HepG2 (cell line): ENCODE measurements around the gene NFKBIA. TPM values are rescaled to one million over a fixed set of nuclear protein-coding genes. Genes with fewer than 3 reads are reported as not detected.

ENCODE experiments used
- ATAD3A ChIP-seq: sonication (generic); formaldehyde crosslinking; IDR thresholded peaks from 2 replicates; pipeline ENCODE4 v1.4.0; 2020; ENCODE audit warnings: missing genetic modification reagents
- CREM ChIP-seq, 2 experiments: sonication (generic) in 1 of 2; formaldehyde crosslinking in 1 of 2; IDR thresholded peaks; 2 replicates each; pipeline versions ENCODE4 v1.4.0 to v1.6.1; 2016 to 2020; ENCODE audit warnings: antibody characterized with exemption in 1 of 2, mild to moderate bottlenecking in 1 of 2, missing genetic modification reagents in 1 of 2
- ELF1 ChIP-seq: sonication (generic); formaldehyde crosslinking; IDR thresholded peaks from 2 replicates; pipeline ENCODE4 v1.4.0; 2020; ENCODE audit warnings: missing genetic modification reagents
- EZH2 ChIP-seq: conservative IDR thresholded peaks from 2 replicates; pipeline ENCODE4 v1.6.1; 2012; ENCODE audit warnings: mild to moderate bottlenecking, low read depth, low read length, moderate library complexity
- HDAC6 ChIP-seq: fragments of 200-600 bp; sonication (generic); IDR thresholded peaks from 2 replicates; pipeline ENCODE4 v1.7.0; 2017; ENCODE audit warnings: mild to moderate bottlenecking, antibody characterized with exemption, low read length, low read depth
- HNRNPH1 ChIP-seq: fragments of 200-400 bp; formaldehyde crosslinking; optimal IDR thresholded peaks from 2 replicates; pipeline ENCODE3; 2017; ENCODE audit warnings: mild to moderate bottlenecking, low read depth, low read length
- KLF15 ChIP-seq: sonication (generic); formaldehyde crosslinking; IDR thresholded peaks from 2 replicates; pipeline ENCODE4 v1.8.1; 2023; ENCODE audit warnings: borderline replicate concordance, mild to moderate bottlenecking, inconsistent platforms, missing genetic modification reagents, mixed read lengths
- MAFF ChIP-seq: IDR thresholded peaks from 2 replicates; pipeline ENCODE4 v1.6.1; 2011; ENCODE audit warnings: low read depth, low read length, improper control_type of control experiment
- MEIS2 ChIP-seq: sonication (generic); formaldehyde crosslinking; IDR thresholded peaks from 2 replicates; pipeline ENCODE4 v1.9.0; 2021; ENCODE audit warnings: mild to moderate bottlenecking, missing genetic modification reagents
- NONO ChIP-seq, 2 experiments: fragments of 450-650 bp in 1 of 2; sonication (generic) in 1 of 2; formaldehyde crosslinking in 1 of 2; IDR thresholded peaks in 1 of 2; conservative IDR thresholded peaks in 1 of 2; 2 replicates each; pipeline versions ENCODE4 v1.6.1 to v1.8.0; 2017 to 2022; ENCODE audit warnings: mild to moderate bottlenecking in 1 of 2, missing genetic modification reagents in 1 of 2, moderate library complexity in 1 of 2
- NR1H2 ChIP-seq: sonication (generic); formaldehyde crosslinking; IDR thresholded peaks from 2 replicates; pipeline ENCODE4 v1.8.1; 2022; ENCODE audit warnings: low read depth, missing genetic modification reagents, borderline replicate concordance
- SIN3A ChIP-seq: IDR thresholded peaks from 2 replicates; pipeline ENCODE4 v1.6.1; 2011; ENCODE audit warnings: low read depth, mild to moderate bottlenecking, control low read depth, low read length, borderline replicate concordance
- SSRP1 ChIP-seq: IDR thresholded peaks from 2 replicates; pipeline ENCODE4 v1.6.1; 2016; ENCODE audit warnings: control low read depth
- SUZ12 ChIP-seq: fragments of 150-350 bp; IDR thresholded peaks from 2 replicates; pipeline ENCODE4 v1.6.1; 2014; ENCODE audit warnings: low read depth, low read length
- TARDBP ChIP-seq: sonication (generic); formaldehyde crosslinking; IDR thresholded peaks from 2 replicates; pipeline ENCODE4 v1.8.0; 2022; ENCODE audit warnings: mild to moderate bottlenecking, missing genetic modification reagents
- ZFP82 ChIP-seq: sonication (generic); formaldehyde crosslinking; IDR thresholded peaks from 2 replicates; pipeline ENCODE4 v1.5.1; 2020; ENCODE audit warnings: mild to moderate bottlenecking, missing genetic modification reagents, borderline replicate concordance
- ZMYM3 ChIP-seq: sonication (generic); formaldehyde crosslinking; IDR thresholded peaks from 2 replicates; pipeline ENCODE4 v1.5.1; 2020; ENCODE audit warnings: mild to moderate bottlenecking, missing genetic modification reagents
- ZNF75D ChIP-seq: sonication (generic); formaldehyde crosslinking; IDR thresholded peaks from 2 replicates; pipeline ENCODE4 v1.8.1; 2023; ENCODE audit warnings: missing genetic modification reagents, mild to moderate bottlenecking, borderline replicate concordance
- ZNF883 ChIP-seq: sonication (generic); formaldehyde crosslinking; IDR thresholded peaks from 2 replicates; pipeline ENCODE4 v1.5.1; 2020; ENCODE audit warnings: mild to moderate bottlenecking, missing genetic modification reagents; ENCODE audit errors: not compliant biosample characterization
- polyA plus RNA-seq, 8 experiments: library from polyadenylated mRNA; depleted of rRNA in 3 of 8; stranded (reverse) in 7 of 8; unstranded in 1 of 8; fragments of >200 nt; fragmentation: Illumina TruSeq in 4 of 8; extraction: Trizol in 4 of 8; gene quantifications; 2 replicates each; pipeline versions ENCODE4 v1.2.1 to v1.2.3, GENCODE V29; 2011 to 2016; ENCODE audit warnings: low read depth in 4 of 8, missing spikeins in 1 of 8, mixed read lengths in 1 of 8; ENCODE audit not compliant: insufficient read depth in 1 of 8
- total RNA-seq, 5 experiments: library from RNA; depleted of rRNA; stranded (reverse); fragments of >200 nt; fragmentation: Illumina TruSeq; extraction: Trizol; gene quantifications; 2 replicates each; pipeline ENCODE4 v1.2.3, GENCODE V29; 2016; ENCODE audit warnings: low read depth in 1 of 5
- TF ChIP-seq, protein P1 (sequence below): sonication (generic); formaldehyde crosslinking; IDR thresholded peaks from 2 replicates; pipeline ENCODE4 v1.5.1; 2020; ENCODE audit warnings: mild to moderate bottlenecking, missing genetic modification reagents, borderline replicate concordance
- TF ChIP-seq, protein P2 (sequence below): sonication (generic); formaldehyde crosslinking; IDR thresholded peaks from 2 replicates; pipeline ENCODE4 v1.9.0; 2022; ENCODE audit warnings: missing genetic modification reagents, mild to moderate bottlenecking, borderline replicate concordance
- TF ChIP-seq, protein P3 (sequence below): sonication (generic); formaldehyde crosslinking; conservative IDR thresholded peaks from 2 replicates; pipeline ENCODE4 v1.8.0; 2022; ENCODE audit warnings: low read depth, missing genetic modification reagents
- TF ChIP-seq, protein P4 (sequence below): sonication (generic); formaldehyde crosslinking; IDR thresholded peaks from 2 replicates; pipeline ENCODE4 v1.4.0; 2020; ENCODE audit warnings: missing genetic modification reagents

The NFKBIA gene
- total and polyA plus RNA-seq, 2 of the 13 experiments (the other 11 are each of a cell fraction or from before 2014, with no cell fraction given): 197 to 319 TPM

DNA sequence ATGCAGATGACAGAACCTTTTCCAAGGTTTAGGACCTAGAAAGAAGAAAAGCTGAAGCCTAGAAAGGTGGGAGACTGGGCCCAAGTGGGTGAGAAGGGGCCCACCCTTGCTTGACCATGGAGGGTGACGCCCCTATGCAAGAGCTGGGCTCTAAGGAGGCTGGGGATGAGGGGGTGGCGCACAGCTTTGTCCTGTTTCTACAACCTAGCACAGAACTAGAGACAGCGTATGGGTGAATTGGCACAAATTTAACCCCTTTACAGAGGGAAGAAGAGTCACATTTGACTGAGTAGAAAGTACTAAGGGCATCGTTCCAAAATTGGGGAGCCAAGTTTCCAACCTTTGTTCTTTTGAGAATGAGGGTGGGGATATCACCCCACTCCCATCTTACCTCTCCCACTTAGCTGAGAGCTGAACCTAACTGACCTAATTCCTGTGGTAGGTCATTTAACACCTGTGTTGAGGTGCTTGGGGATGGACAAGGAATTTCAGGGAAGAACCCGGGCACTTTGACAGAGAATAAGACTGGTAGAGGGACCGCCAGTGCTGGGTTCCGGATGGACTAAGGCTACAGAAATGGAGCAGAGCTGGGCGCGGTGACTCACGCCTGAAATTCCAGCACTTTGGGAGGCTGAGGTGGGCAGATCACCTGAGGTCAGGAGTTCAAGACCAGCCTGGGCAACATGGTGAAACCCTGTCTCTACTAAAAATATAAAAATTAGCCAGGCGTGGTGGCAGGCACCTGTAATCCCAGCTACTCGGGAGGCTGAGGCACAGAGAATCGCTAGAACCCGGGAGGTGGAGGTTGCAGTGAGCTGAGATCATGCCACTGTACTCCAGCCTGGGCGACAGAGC is 5.2 kb downstream of the NFKBIA start (continued):
- TF ChIP-seq ZNF75D (CRISPR knock-in tag): no peak
- no peak for TF ChIP-seq NR1H2 (CRISPR knock-in tag)
- no peak for TF ChIP-seq HNRNPH1
- TF ChIP-seq, protein P1, sequence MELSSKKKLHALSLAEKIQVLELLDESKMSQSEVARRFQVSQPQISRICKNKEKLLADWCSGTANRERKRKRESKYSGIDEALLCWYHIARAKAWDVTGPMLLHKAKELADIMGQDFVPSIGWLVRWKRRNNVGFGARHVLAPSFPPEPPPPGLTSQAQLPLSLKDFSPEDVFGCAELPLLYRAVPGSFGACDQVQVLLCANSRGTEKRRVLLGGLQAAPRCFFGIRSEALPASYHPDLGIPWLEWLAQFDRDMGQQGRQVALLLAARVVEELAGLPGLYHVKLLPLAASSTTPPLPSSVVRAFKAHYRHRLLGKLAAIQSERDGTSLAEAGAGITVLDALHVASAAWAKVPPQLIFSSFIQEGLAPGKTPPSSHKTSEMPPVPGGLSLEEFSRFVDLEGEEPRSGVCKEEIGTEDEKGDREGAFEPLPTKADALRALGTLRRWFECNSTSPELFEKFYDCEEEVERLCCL (CRISPR knock-in tag): no peak
- TF ChIP-seq, protein P2, sequence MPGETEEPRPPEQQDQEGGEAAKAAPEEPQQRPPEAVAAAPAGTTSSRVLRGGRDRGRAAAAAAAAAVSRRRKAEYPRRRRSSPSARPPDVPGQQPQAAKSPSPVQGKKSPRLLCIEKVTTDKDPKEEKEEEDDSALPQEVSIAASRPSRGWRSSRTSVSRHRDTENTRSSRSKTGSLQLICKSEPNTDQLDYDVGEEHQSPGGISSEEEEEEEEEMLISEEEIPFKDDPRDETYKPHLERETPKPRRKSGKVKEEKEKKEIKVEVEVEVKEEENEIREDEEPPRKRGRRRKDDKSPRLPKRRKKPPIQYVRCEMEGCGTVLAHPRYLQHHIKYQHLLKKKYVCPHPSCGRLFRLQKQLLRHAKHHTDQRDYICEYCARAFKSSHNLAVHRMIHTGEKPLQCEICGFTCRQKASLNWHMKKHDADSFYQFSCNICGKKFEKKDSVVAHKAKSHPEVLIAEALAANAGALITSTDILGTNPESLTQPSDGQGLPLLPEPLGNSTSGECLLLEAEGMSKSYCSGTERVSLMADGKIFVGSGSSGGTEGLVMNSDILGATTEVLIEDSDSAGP (CRISPR knock-in tag): 0 out of 2 replicates have a peak, but pooled peaks have one; percentile 26
- no peak for TF ChIP-seq KLF15 (CRISPR knock-in tag)
- peak; percentile 37 for TF ChIP-seq ZNF883 (CRISPR knock-in tag)
- no peak for TF ChIP-seq TARDBP
- TF ChIP-seq ATAD3A (CRISPR knock-in tag): no peak
- no peak for TF ChIP-seq HDAC6
- no peak for TF ChIP-seq CREM (IDR thresholded peaks at IDR 0.05)
- TF ChIP-seq CREM (CRISPR knock-in tag; IDR thresholded peaks at IDR 0.05): no peak
- no peak for TF ChIP-seq MAFF
- 0 out of 2 replicates have a peak, but pooled peaks have one; percentile 2 for TF ChIP-seq ZFP82
- TF ChIP-seq EZH2: no peak
- TF ChIP-seq, protein P3, sequence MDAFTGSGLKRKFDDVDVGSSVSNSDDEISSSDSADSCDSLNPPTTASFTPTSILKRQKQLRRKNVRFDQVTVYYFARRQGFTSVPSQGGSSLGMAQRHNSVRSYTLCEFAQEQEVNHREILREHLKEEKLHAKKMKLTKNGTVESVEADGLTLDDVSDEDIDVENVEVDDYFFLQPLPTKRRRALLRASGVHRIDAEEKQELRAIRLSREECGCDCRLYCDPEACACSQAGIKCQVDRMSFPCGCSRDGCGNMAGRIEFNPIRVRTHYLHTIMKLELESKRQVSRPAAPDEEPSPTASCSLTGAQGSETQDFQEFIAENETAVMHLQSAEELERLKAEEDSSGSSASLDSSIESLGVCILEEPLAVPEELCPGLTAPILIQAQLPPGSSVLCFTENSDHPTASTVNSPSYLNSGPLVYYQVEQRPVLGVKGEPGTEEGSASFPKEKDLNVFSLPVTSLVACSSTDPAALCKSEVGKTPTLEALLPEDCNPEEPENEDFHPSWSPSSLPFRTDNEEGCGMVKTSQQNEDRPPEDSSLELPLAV (CRISPR knock-in tag): no peak
- TF ChIP-seq MEIS2 (CRISPR knock-in tag): no peak
- no peak for TF ChIP-seq SSRP1
- TF ChIP-seq, protein P4, sequence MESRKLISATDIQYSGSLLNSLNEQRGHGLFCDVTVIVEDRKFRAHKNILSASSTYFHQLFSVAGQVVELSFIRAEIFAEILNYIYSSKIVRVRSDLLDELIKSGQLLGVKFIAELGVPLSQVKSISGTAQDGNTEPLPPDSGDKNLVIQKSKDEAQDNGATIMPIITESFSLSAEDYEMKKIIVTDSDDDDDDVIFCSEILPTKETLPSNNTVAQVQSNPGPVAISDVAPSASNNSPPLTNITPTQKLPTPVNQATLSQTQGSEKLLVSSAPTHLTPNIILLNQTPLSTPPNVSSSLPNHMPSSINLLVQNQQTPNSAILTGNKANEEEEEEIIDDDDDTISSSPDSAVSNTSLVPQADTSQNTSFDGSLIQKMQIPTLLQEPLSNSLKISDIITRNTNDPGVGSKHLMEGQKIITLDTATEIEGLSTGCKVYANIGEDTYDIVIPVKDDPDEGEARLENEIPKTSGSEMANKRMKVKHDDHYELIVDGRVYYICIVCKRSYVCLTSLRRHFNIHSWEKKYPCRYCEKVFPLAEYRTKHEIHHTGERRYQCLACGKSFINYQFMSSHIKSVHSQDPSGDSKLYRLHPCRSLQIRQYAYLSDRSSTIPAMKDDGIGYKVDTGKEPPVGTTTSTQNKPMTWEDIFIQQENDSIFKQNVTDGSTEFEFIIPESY (CRISPR knock-in tag): peak; percentile 38; the same call in 1 of the 2 replicates
- peak; percentile 53; the same call in 1 of the 2 replicates for TF ChIP-seq ZMYM3
- TF ChIP-seq SIN3A: no peak
- no peak for TF ChIP-seq NONO (IDR thresholded peaks at IDR 0.05)
- TF ChIP-seq NONO (CRISPR knock-in tag; conservative IDR thresholded peaks at IDR 0.05): no peak
- TF ChIP-seq ELF1 (CRISPR knock-in tag): no peak
- no peak for TF ChIP-seq SUZ12
